Superior temporal gyrus (tissue), 1 donor: Measurements from ENCODE around the gene CYTH4.

ENCODE experiments used
- DNase-seq: peaks from one replicate; pipeline ENCODE4 v3.0.0-alpha.2; 2016; ENCODE audit errors: extremely low spot score

The CYTH4 gene

GRCh38 chr22:37329238-37330140 is 47.2 kb downstream of the CYTH4 start:
- no peak for DNase-seq

- peak; percentile 65 for DNase-seq
Observed at GRCh38 chr22:37330200-37331033, 48.1 kb downstream of the CYTH4 start.

GRCh38 chr22:37331034-37331428 is 48.7 kb downstream of the CYTH4 start:
- no peak for DNase-seq

- no peak for DNase-seq
Observed at GRCh38 chr22:37331856-37332536, 49.7 kb downstream of the CYTH4 start.

GRCh38 chr22:37333724-37334460 is 51.6 kb downstream of the CYTH4 start:
- DNase-seq: no peak

GRCh38 chr22:37334461-37334858 is 52.2 kb downstream of the CYTH4 start:
- DNase-seq: no peak

- DNase-seq: no peak
Observed at GRCh38 chr22:37334859-37335805, 52.8 kb downstream of the CYTH4 start.

GRCh38 chr22:37335806-37336199 is 53.5 kb downstream of the CYTH4 start:
- no peak for DNase-seq

- DNase-seq: no peak
Observed at GRCh38 chr22:37336579-37336978, 54.3 kb downstream of the CYTH4 start.

- no peak for DNase-seq
Observed at GRCh38 chr22:37337204-37337943, 55.1 kb downstream of the CYTH4 start.

GRCh38 chr22:37338539-37339246 is 56.4 kb downstream of the CYTH4 start:
- no peak for DNase-seq

- no peak for DNase-seq
Observed at GRCh38 chr22:37340331-37341262, 58.3 kb downstream of the CYTH4 start.

GRCh38 chr22:37342065-37342464 is 59.8 kb downstream of the CYTH4 start:
- no peak for DNase-seq

GRCh38 chr22:37343348-37343747 is 61.0 kb downstream of the CYTH4 start:
- peak; percentile 36 for DNase-seq

- DNase-seq: no peak
Observed at GRCh38 chr22:37343863-37344734, 61.8 kb downstream of the CYTH4 start.

- DNase-seq: no peak
Observed at GRCh38 chr22:37344735-37345449, 62.6 kb downstream of the CYTH4 start.
